WTC11 (cell line): ENCODE data around the gene RAB3GAP1. TPM values are rescaled to one million over a fixed set of nuclear protein-coding genes. Genes with fewer than 3 reads are reported as not detected.

Experiments
- ATAC-seq: fragments of 200-7000 bp; cut with Tn5 transposase; 2 replicates; pipeline ENCODE4 v1.10.0; 2021; ENCODE audit warnings: mild to moderate bottlenecking, moderate library complexity
- CTCF ChIA-PET: fragments of 300-600 bp; sonication (Branson Sonifier 250); formaldehyde crosslinking; loops from one replicate; lab custom pipeline; 2021; ENCODE audit warnings: antibody characterized with exemption; lab: Charles Lee
- POLR2A ChIA-PET: fragments of 350-600 bp; sonication (Branson Sonifier 250); formaldehyde crosslinking; loops from one replicate; lab custom pipeline; 2021; ENCODE audit warnings: antibody characterized with exemption; lab: Charles Lee
- DNase-seq: peaks from one replicate; pipeline ENCODE4 v3.0.0; 2021; ENCODE audit warnings: low spot score
- H3K27ac Mint-ChIP-seq: 2 replicates; pipeline ENCODE4 v1.8.0; 2021; ENCODE audit warnings: mixed read lengths
- H3K27me3 Mint-ChIP-seq: 2 replicates; pipeline ENCODE4 v1.8.0; 2021; ENCODE audit warnings: low read depth, mild to moderate bottlenecking, moderate library complexity, mixed read lengths
- H3K36me3 Mint-ChIP-seq: 2 replicates; pipeline ENCODE4 v1.8.0; 2021; ENCODE audit warnings: mixed read lengths
- H3K4me1 Mint-ChIP-seq: 2 replicates; pipeline ENCODE4 v1.8.0; 2022; ENCODE audit warnings: mixed read lengths
- H3K4me3 Mint-ChIP-seq: 2 replicates; pipeline ENCODE4 v1.8.0; 2021; ENCODE audit warnings: mild to moderate bottlenecking, moderate library complexity, mixed read lengths
- H3K9me3 Mint-ChIP-seq: 2 replicates; pipeline ENCODE4 v1.8.0; 2021; ENCODE audit warnings: mixed read lengths
- ATF2 ChIP-seq: sonication (generic); formaldehyde crosslinking; IDR thresholded peaks from 2 replicates; pipeline ENCODE4 v1.8.1; 2022; ENCODE audit warnings: low read depth, missing genetic modification reagents, borderline replicate concordance
- CBFB ChIP-seq: sonication (generic); formaldehyde crosslinking; IDR thresholded peaks from 2 replicates; pipeline ENCODE4 v1.8.1; 2022; ENCODE audit warnings: mild to moderate bottlenecking, low read depth, missing genetic modification reagents
- CTCF ChIP-seq: fragments of 200-600 bp; IDR thresholded peaks from 2 replicates; pipeline ENCODE4 v1.8.0; 2022; ENCODE audit warnings: antibody characterized with exemption
- ERG ChIP-seq: fragments of 250-450 bp; sonication (Bioruptor Pico); IDR thresholded peaks from 2 replicates; pipeline ENCODE4 v1.8.0; 2021; ENCODE audit warnings: mild to moderate bottlenecking
- MAX ChIP-seq: sonication (generic); formaldehyde crosslinking; IDR thresholded peaks from 2 replicates; pipeline ENCODE4 v1.8.0; 2022; ENCODE audit warnings: mild to moderate bottlenecking, missing genetic modification reagents
- MXD4 ChIP-seq: fragments of 250-450 bp; sonication (Bioruptor Pico); IDR thresholded peaks from 2 replicates; pipeline ENCODE4 v1.8.0; 2021; ENCODE audit warnings: mild to moderate bottlenecking, moderate library complexity, borderline replicate concordance
- NR1H2 ChIP-seq: sonication (generic); formaldehyde crosslinking; IDR thresholded peaks from 2 replicates; pipeline ENCODE4 v1.9.0; 2021; ENCODE audit warnings: mild to moderate bottlenecking, moderate library complexity, missing genetic modification reagents
- NR2C2 ChIP-seq: sonication (generic); formaldehyde crosslinking; IDR thresholded peaks from 2 replicates; pipeline ENCODE4 v1.8.0; 2022; ENCODE audit warnings: mild to moderate bottlenecking, missing genetic modification reagents
- NR3C1 ChIP-seq: sonication (generic); formaldehyde crosslinking; conservative IDR thresholded peaks from 2 replicates; pipeline ENCODE4 v1.8.1; 2023; ENCODE audit warnings: low read depth, mild to moderate bottlenecking, missing genetic modification reagents
- SMAD3 ChIP-seq: sonication (generic); formaldehyde crosslinking; IDR thresholded peaks from 2 replicates; pipeline ENCODE4 v1.8.0; 2022; ENCODE audit warnings: missing genetic modification reagents, mild to moderate bottlenecking, borderline replicate concordance
- TP53 ChIP-seq: sonication (generic); formaldehyde crosslinking; IDR thresholded peaks from 2 replicates; pipeline ENCODE4 v1.8.1; 2023; ENCODE audit warnings: mild to moderate bottlenecking, missing genetic modification reagents
- ZNF121 ChIP-seq: sonication (generic); formaldehyde crosslinking; IDR thresholded peaks from 2 replicates; pipeline ENCODE4 v1.8.0; 2023; ENCODE audit warnings: missing genetic modification reagents
- ZNF219 ChIP-seq: sonication (generic); formaldehyde crosslinking; IDR thresholded peaks from 2 replicates; pipeline ENCODE4 v1.8.0; 2023; ENCODE audit warnings: missing genetic modification reagents, mild to moderate bottlenecking, borderline replicate concordance
- ZNF512 ChIP-seq: sonication (generic); formaldehyde crosslinking; IDR thresholded peaks from 2 replicates; pipeline ENCODE4 v1.8.1; 2022; ENCODE audit warnings: missing genetic modification reagents, borderline replicate concordance
- total RNA-seq: library from RNA; stranded (reverse); gene quantifications from 3 replicates; pipeline ENCODE4 v1.2.3, GENCODE V29; 2021

RAB3GAP1 gene
- total RNA-seq, 1 experiment from 2014 or later = 27.6 TPM

GRCh38 chr2:135164431-135164830 lies 112.3 kb downstream of the RAB3GAP1 start:
- Mint-ChIP-seq H3K4me1 (peaks cover 8% of the 10 kb centered on the region; the same call in 1 of the 2 replicates), H3K27ac (no peak overlapping the region), H3K4me3 (no peak overlapping the region), H3K9me3 (no peaks in the 10 kb centered on the region), H3K36me3 (peaks cover 44% of the 10 kb centered on the region), H3K27me3 (no peaks in the 10 kb centered on the region)
- no peak for DNase-seq
- no peak for TF ChIP-seq ZNF512 (CRISPR knock-in tag)
- ChIA-PET CTCF (no interaction called here), POLR2A (no interaction called here)
- no peak for ATAC-seq

- DNase-seq = no peak
- POLR2A ChIA-PET = interaction anchor here (0.6 kb wide), 1 partner anchor 19 kb away, joined by 4 read pairs; no protein-coding TSS in a partner anchor
- Mint-ChIP-seq H3K27ac (no peak overlapping the region), H3K36me3 (peaks cover 46% of the 10 kb centered on the region), H3K4me1 (peaks cover 8% of the 10 kb centered on the region; the same call in 1 of the 2 replicates), H3K9me3 (no peaks in the 10 kb centered on the region), H3K27me3 (no peaks in the 10 kb centered on the region), H3K4me3 (no peak overlapping the region)
- CTCF ChIA-PET = interaction anchor here (0.9 to 1.0 kb wide), 2 partner anchors 8 to 163 kb away, joined by 3 to 5 read pairs; no protein-coding TSS in a partner anchor
- no peak for ATAC-seq
- TF ChIP-seq ATF2 (CRISPR knock-in tag) (no peak), CTCF (no peak)
These were observed 115.2 kb downstream of the RAB3GAP1 start for GRCh38 chr2:135167273-135167672.

GRCh38 chr2:135168204-135168856 lies 116.2 kb downstream of the RAB3GAP1 start:
- ChIA-PET POLR2A (no interaction called here), CTCF (interaction anchor here (0.9 kb wide), 1 partner anchor 164 kb away, joined by 5 read pairs; no protein-coding TSS in a partner anchor)
- DNase-seq (no peak), ATAC-seq (0 out of 2 replicates have a peak, but pooled peaks have one; percentile 20)
- H3K4me1 Mint-ChIP-seq = peaks cover 8% of the 10 kb centered on the region; the same call in 1 of the 2 replicates
- peaks cover 44% of the 10 kb centered on the region for H3K36me3 Mint-ChIP-seq
- no peaks in the 10 kb centered on the region for H3K9me3 Mint-ChIP-seq
- no peaks in the 10 kb centered on the region for H3K27me3 Mint-ChIP-seq
- no peak for TF ChIP-seq ZNF121 (CRISPR knock-in tag)
- no peak for TF ChIP-seq MAX (CRISPR knock-in tag)
- TF ChIP-seq ERG (CRISPR knock-in tag) = no peak
- TF ChIP-seq MXD4 (CRISPR knock-in tag) = no peak
- TF ChIP-seq SMAD3 = no peak
- no peak for TF ChIP-seq NR2C2 (CRISPR knock-in tag)
- TF ChIP-seq NR3C1 = no peak
- no peak for TF ChIP-seq NR1H2 (CRISPR knock-in tag)
- TF ChIP-seq CBFB = no peak
- no peak for TF ChIP-seq TP53 (CRISPR knock-in tag)
- no peak for TF ChIP-seq ZNF219 (CRISPR knock-in tag)
- TF ChIP-seq, all 79 proteins: peak for 0
- H3K27ac Mint-ChIP-seq = no peak overlapping the region
- H3K4me3 Mint-ChIP-seq = no peak overlapping the region
